ENCODE measurements around the gene MAST4.

Gene MAST4

DNA sequence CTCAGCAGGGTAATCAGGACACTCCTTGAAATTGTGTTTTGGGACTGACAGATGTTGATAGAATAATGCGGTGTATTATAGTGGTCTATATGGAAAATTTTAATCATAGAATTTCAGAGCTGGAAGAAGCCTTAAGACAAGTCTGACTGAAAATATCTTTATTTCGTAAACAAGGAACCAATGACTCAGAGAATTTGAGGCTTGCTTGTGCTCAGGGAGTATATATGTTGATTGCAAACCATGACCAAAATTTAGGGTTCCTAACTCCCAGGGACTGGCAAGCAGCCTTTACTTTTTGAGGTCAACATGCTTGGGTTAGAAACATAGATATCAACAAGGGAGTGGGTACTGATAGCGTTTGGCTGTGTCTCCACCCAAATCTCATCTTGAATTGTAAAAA, 313.2 kb downstream of the MAST4 start:
- DNase-seq (ENCODE audit: low spot score), result no peak

DNA sequence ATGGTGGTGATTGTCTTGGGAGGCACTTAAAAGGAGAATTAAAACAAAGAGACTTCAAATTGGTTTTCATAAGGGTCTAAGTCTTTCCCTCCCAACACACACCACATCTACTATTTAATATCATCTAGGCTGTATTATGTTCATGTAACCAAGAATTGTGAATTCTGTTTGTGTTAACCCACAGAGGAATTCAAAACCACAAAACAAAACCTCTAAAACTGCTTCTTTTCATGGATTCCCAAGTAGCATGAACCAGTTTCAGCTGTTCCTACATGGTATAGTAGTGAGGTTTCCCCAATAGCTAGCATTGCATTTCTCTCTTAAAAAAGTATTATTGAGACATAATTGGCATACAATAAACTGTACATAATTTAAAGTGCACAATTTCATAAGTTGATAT, 316.6 kb downstream of the MAST4 start:
- no peak for DNase-seq (ENCODE audit: low spot score)

GRCh38 chr5:66915531-66915930, 319.3 kb downstream of the MAST4 start:
- no peak for DNase-seq (ENCODE audit: low spot score)

DNA sequence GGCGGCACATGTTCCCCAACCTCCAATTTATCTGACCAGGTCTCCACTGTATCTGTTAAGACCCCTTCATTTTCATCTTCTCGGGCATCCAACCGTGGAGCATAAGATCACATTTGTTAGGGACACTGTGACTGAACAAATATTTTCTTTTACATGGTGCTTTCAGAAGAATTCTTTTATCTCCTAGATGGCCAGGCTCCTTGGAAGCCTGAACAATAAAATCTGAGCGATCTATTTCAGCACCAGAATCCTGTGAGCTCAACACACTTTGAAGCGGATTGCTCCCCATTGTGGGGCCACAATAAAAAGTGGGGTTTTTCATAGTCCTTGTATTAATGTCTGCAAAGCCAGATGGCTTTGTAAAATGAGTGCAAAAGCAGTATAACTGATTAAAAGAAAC, 326.7 kb downstream of the MAST4 start:
- no peak for DNase-seq (ENCODE audit: low spot score)

DNA sequence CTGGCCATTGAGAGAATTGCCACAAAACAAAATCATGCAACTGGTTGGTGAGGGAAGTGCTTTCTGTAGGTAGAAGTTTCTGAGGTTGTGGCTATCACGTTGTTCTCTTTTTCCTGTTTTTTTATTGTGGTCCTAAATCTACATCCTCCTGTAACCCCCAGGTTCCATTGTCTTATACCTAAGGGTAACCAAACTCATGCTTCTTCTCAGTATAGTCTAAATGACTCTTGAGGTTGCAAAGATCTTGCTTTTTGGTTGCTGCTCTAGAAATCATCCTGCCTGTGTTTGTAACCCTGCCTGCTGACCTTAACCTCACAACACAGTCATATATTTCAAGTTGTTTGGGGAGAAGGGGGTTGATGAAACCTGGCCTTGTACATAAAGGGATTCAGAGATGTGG, 327.3 kb downstream of the MAST4 start:
- DNase-seq (ENCODE audit: low spot score), result no peak

DNA sequence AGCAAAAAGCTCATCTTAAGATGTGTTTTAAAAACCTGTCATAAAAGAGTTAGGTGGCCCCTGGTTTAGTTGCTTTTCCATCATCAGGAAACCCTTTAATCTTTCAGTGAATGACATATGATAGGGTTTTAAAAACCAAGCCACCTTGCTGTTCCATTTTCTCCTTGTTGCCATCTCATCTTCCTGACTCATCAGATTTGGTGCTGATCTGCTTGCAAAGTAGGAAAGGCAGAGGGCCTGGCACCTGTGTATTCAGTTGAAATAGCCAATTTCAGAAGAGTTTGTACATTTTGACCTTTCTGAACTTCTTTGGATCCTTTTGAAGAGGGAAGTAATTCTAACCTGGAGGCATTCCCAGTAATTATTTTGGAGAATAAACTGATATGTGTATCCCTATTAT, 327.7 kb downstream of the MAST4 start:
- DNase-seq (ENCODE audit: low spot score), result no peak

GRCh38 chr5:66927140-66927539, 330.9 kb downstream of the MAST4 start:
- no peak for DNase-seq (ENCODE audit: low spot score)

GRCh38 chr5:66929281-66929680, 333.1 kb downstream of the MAST4 start:
- DNase-seq (ENCODE audit: low spot score), result no peak

- no peak for DNase-seq (ENCODE audit: low spot score)
Measured at GRCh38 chr5:66929995-66930394, 333.8 kb downstream of the MAST4 start.

DNA sequence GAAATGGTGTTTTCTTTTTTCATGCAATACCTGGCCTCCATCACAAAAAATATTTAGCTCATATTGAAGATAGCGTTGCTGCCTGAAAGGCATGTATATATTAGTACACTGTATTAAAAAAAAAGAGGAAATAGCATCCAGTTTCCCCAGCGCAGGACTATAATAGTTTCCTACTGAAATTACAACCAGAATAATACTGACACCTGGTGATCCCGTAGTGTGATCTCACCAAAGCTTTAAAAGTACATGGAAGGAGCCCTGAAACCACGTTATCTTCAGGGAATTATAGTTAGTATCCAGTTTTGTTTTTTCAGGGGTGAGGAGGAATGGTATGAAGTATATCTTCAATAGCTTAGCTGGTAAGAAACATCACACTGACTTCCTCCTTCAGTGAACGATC, 335.5 kb downstream of the MAST4 start:
- DNase-seq (ENCODE audit: low spot score), result no peak

- DNase-seq (ENCODE audit: low spot score), result no peak
Measured at GRCh38 chr5:66932457-66932856, 336.3 kb downstream of the MAST4 start.

- no peak for DNase-seq (ENCODE audit: low spot score)
Measured at GRCh38 chr5:66933066-66933465, 336.9 kb downstream of the MAST4 start.

GRCh38 chr5:66939094-66939493, 342.9 kb downstream of the MAST4 start:
- DNase-seq (ENCODE audit: low spot score), result no peak

DNA sequence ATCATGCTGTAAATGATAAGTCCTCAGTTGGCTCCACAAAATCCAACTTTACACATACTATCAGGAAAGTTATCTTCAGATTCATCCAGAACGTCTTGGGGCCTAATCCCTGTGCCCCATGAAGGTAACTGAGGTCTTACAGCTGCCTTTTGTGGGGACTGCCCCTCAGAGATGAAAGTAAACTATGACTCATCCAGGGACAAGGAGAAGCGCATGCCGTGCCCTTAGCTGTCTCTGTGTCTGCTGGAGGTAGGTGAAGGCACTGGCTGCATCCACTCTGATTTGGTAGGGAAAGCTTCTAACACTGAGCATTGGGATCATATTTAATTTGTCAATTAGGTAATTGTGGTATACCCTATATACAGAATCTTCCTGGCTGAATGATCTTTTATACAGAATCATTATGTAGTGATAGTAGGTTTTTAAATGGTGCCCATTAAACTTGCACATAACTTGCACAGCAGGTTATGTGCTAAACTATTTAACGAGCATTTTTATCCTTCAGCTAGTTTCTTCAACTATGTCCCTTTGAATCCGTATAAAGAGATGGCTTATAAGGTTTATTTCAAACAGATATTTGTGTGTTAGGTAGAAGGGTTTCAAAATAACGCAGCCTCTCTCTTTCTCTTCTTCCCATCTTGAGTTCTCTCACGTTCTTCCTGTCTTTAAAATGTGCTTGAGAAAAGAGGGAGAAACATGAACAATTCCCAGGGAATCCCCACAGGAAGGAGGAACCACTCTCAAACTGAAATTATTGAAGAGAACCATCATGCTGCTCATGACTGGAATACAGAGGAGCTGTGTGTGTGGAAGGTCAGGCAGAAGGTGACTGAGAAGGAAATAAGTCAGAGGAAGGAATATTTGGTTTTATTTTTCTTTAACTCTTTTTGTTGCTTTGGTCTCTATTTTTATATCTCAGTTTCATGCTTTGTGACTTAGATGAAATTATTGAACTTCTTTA, 349.5 kb downstream of the MAST4 start:
- no peak for DNase-seq (ENCODE audit: low spot score)

GRCh38 chr5:66947458-66947857, 351.3 kb downstream of the MAST4 start:
- no peak for DNase-seq (ENCODE audit: low spot score)

- DNase-seq (ENCODE audit: low spot score), result no peak
Measured at GRCh38 chr5:66949066-66949465, 352.9 kb downstream of the MAST4 start.

GRCh38 chr5:66952153-66952552, 356.0 kb downstream of the MAST4 start:
- no peak for DNase-seq (ENCODE audit: low spot score)

DNA sequence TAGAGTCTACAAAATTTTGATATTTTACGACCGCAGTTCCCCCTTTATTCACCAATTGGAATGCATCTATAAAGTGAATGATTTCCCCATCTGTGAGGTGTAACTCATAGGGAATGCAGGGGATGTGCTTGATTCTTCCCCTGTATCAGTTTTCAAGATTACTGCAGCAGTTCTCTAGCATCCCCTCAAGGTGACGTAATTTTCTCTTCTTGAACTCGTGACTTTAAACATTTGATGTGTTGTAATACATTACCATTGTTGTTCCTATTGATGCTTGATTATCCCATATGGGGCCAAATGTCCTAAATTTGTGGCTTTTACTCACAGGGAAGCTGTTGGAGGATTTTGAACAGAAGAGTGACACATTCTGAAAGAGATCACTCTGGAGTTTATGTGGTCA, 360.2 kb downstream of the MAST4 start:
- no peak for DNase-seq (ENCODE audit: low spot score)

GRCh38 chr5:66958201-66958979, 362.2 kb downstream of the MAST4 start:
- no peak for DNase-seq (ENCODE audit: low spot score)

- no peak for DNase-seq (ENCODE audit: low spot score)
Measured at GRCh38 chr5:66958980-66959641, 362.9 kb downstream of the MAST4 start.

DNA sequence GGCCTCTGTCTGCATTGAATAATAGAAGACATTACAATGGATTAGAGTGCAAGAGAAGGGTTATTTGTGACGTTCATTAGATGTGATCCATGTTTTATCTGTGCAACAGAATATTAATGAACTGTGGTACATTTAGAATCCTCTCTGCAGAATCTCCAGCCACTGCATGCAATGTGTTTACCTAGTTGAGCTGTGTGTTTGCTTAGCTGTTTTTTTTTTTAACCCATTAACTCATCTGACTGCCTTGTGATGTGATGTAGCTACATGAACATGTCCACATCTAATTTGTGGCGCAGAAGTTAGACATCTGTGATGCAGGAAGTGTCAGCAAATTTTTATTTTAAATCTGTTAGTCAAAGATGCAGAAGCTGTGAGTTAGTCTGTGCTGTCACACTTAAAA, 363.5 kb downstream of the MAST4 start:
- DNase-seq (ENCODE audit: low spot score), result no peak

DNA sequence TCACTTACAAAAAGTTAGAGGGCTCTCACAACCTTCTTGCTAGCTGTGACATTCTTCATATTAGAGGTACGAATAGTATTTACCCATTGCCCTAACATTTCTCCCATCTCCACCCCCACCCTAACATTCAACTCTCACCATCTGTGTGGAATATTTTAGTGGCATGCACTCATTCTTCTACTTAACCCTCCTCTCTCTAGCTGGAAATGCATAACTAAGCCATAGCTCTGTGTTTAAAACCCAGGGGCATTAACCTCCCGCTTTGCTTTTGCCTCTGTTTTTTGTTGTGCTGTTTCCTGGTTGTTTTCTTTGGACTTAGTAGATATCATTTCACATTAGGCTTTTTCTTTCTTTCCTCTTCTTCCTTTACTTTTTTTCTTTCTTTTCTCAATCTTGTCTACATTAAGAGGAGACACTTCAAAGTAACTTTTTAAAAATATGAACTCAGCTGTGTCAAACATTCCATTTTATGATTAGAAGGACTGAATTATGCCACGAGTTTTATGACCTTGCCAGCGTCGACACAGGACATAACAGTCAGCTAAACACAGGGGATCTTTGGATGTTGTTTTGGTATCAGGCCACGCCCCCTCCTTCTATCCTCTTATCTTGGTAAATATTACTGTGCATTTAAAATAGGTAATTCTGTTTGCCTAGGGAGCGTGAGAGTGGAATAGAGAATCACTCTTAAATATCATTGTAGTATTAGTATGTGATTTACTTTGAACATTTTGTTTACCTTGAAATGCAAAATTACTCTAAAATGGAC, 364.4 kb downstream of the MAST4 start:
- DNase-seq (ENCODE audit: low spot score), result no peak
